Measurements from ENCODE around the gene PLPP7.
"Not testable (repeated sequence)": the region's sequence is repeated elsewhere in the genome, so short reads cannot be mapped to it uniquely, and the experiment has no call there.

Gene PLPP7

DNA sequence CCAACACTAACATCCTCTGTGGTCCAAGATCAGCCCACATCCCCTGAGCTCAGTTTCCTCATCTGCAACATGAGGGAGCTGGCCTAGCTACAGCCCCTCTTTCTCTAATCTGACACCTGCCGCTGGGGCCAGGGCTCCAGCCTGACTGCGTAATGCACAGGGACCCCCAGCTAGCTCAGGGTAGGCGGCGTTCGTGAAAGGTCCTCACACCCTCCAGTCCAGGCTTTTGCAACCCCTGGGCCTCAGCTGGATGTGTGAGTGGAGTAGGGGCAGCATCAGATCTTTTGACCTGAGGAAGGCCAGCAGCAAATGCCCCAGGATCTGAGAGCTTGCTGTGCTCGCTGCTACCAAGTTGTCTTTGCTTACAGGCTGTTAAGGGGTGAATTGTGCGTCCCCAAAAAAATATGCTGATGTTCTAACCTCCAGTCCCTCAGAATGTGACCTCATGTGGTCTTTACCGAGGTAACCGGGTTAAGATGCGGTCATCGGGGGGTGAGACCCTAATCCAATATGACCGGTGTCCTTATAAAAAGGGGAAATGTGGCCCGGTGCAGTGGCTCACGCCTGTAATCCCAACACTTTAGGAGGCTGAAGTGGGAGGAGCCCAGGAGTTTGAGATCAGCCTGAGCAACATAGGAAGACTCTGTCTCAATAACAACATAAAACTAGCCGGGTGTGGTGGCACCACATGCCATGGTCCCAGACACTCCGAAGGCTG is 47.8 kb downstream of the PLPP7 start:
- no peak for DNase-seq

- not testable (repeated sequence) for DNase-seq
These were observed 49.7 kb downstream of the PLPP7 start for GRCh38 chr9:131339212-131339611.

DNA sequence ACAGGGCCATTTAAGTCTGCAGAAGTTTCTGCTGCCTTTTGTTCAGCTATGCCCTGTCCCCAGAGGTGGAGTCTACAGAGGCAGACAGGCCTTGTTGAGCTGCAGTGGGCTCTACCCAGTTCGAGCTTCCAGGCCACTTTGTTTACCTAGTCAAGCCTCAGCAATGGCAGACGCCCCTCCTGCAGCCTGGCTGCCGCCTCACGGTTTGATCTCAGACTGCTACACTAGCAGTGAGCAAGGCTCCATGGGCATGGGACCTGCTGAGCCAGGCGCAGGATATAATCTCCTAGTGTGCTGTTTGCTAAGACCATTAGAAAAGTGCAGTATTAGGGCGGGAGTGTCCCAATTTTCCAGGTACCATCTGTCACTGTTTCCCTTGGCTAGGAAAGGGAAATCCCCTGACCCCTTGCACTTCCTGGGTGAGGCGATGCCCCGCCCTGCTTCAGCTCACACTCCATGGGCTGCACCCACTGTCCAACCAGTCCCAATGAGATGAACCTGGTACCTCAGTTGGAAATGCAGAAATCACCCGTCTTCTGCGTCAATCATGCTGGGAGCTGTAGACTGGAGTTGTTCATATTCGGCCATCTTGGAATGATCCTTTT is 55.5 kb downstream of the PLPP7 start:
- not testable (repeated sequence) for DNase-seq

DNA sequence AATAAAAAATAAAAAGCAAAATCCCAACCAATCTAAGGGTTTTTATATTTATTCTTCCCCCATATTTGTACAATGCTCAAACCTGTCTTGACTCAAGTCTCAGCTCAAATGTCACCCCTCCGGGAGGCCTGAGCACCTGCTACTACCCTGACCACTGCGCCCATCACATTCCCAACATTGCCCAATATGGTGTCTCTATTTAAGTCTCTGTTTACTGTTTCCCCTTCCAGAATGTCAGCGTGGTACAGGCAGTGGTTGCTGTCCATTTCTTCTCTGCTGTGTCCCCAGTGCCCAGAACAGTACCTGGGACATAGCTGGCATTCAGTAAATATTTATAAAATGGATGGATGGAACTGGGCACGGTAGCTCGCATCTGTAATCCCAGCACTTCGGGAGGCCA is 57.0 kb downstream of the PLPP7 start:
- DNase-seq = no peak

DNA sequence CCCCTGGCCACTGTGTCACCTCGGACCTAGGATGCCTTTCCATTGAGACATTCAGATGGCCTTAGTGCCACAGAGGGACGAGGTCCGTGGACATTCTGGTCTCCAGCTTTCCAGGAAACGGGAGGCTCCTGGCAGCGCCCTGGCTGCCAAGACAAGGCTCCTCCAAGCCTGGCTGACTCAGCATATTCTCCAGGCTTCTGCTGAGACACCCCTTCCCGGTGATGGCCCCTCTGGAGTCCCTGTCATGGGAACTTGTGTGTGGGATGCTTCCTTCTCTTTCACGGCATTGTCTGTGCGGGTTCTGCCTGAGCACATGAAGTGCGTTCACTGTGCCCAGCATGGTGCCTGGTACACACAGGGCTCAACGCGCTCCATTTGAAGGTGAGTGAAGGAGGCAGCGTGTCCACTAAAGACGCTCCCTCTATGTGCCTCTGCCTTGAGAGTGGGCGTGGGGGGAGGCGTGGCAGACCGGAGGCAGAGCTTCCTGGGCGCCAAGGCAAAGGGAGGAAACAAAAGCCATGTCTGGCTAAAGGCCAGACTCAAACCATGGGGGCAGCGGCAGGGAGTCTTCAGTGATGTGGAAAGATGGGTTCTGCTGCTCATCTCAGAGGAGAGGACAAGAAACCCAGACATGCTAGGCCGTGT is 58.0 kb downstream of the PLPP7 start:
- DNase-seq = no peak

DNA sequence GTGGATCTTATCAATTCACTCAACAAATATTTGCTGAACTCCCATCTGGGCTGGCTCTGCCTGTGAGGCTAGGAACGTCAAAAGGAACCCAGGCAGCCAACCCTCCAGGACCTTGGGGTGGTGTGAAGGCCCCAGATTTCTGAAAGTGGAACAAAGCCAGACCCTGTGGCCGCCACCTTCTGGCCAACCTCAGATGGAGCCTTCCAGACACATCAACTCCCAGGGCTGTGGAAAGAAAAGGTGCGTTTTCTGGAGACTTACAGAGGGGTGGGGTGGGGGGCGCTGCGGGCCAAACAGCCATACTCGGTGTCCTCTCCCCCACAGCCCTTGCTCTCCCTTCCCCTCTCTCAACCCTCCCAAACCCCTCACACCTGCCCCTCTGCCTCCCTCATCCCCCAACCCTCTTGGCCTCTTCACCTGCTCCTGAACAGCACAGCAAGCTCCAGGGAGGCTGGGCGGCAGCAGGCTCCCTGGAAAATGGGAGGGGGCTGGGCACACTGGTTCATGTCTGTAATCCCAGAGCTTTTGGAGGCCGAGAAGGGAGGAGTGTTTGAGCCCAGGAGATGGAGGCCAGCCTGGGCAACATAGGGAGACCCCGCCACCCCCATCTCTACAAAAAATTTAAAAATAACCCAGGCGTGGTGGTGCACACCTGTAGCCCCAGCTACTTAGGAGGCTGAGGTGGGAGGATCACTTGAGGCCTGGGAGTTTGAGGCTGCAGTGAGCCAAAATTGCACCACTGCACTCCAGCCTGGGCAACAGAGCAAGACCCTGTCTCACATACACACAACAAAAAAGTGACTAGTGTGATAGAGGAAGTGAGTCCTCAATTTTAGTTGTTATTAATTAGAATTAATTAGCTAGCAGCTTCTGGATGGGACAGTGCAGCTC is 59.4 kb downstream of the PLPP7 start:
- no peak for DNase-seq

- DNase-seq = no peak
These were observed 60.0 kb downstream of the PLPP7 start for GRCh38 chr9:131349522-131349880.

- peak; percentile 89 for DNase-seq
These were observed 60.5 kb downstream of the PLPP7 start for GRCh38 chr9:131349881-131350563.

GRCh38 chr9:131356479-131356878 is 67.0 kb downstream of the PLPP7 start:
- DNase-seq = not testable (repeated sequence)

GRCh38 chr9:131358556-131358955 is 69.0 kb downstream of the PLPP7 start:
- no peak for DNase-seq

Measured in stimulated activated CD4-positive, alpha-beta T cell treated with anti-CD3 and anti-CD28 coated beads, Interleukin-12 subunit alpha, Interleukin-12 subunit beta, amount 100 ng/mL, for 4 hours (primary cell).